ENCODE measurements around the gene CA9. TPM values are rescaled to one million over a fixed set of nuclear protein-coding genes. Genes with fewer than 3 reads are reported as not detected.

Gene CA9
- total and polyA plus RNA-seq, 5 donors, result 1.0 to 1.4 (median 1.1) TPM; not detected in 1

- Histone ChIP-seq H3K9me3 (ENCODE audit: control insufficient read depth, low read length) (no peaks in the 10 kb centered on the region), H3K4me1 (ENCODE audit: control insufficient read depth, insufficient read depth, low read length) (no peaks in the 10 kb centered on the region), H3K4me3 (ENCODE audit: low read length) (no peak overlapping the region), H3K27ac (ENCODE audit: low read length) (no peak overlapping the region), H3K27me3 (ENCODE audit: control insufficient read depth, insufficient read depth) (no peaks in the 10 kb centered on the region)
- intact Hi-C loops (cut with DNase I), result no loop called here
- WGBS, result 87% methylated on average over 15 of the region's 15 CpGs
- peak in 1 of 2 donors; percentile 8 for ATAC-seq
- DNase-seq, result no peak
Observed at GRCh38 chr9:35718721-35719511, 45.2 kb downstream of the CA9 start.

DNA sequence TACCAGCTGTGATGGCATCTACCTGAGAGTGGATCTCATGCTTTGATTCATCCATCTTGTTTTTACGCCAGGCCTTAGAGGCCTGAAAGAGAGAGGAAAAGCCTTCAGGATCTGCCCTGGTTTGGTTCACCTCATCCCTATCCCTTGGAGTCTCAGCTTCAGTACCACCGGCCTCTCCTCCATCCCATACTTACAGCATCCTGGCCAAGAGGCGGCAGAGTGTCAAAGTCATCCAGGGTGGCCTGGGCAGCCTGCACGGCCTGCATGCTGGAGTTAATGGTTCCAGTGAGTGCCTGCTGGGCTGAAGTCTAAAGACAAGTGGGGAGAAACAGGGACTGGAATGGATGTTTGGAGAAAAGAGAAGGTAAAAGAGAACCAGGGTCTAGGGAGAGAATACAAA, 45.8 kb downstream of the CA9 start:
- Histone ChIP-seq H3K9me3 (ENCODE audit: control insufficient read depth, low read length) (no peaks in the 10 kb centered on the region), H3K27ac (ENCODE audit: low read length) (no peak overlapping the region), H3K4me1 (ENCODE audit: control insufficient read depth, insufficient read depth, low read length) (no peaks in the 10 kb centered on the region), H3K4me3 (ENCODE audit: low read length) (no peak overlapping the region), H3K27me3 (ENCODE audit: control insufficient read depth, insufficient read depth) (no peaks in the 10 kb centered on the region)
- no peak for DNase-seq
- intact Hi-C loops (cut with DNase I), result no loop called here
- WGBS, result 94% methylated on average over 4 of the region's 4 CpGs
- ATAC-seq, result no peak

- 83% methylated on average over 2 of the region's 2 CpGs for WGBS
- no peak for ATAC-seq
Observed at GRCh38 chr9:35723426-35723825, 49.7 kb downstream of the CA9 start.

DNA sequence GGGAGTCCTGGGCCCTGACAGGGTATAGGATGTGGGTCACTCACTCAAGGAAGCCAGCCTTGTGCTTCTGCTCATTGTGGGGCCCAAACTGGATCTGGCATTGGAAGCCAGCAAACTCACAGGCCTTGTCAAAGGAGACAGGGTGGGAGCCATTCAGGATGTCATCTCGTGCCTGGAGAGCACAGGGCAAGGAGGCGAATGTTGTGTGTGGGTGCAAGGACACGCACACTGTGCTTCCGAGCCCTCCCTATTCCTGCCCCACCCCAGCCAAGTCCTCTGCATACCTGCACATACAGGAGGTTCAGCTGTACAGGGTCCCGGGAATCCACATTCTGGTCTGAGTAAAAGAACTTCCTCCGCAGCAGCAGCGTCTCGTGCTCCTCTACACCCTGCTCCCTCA, 50.2 kb downstream of the CA9 start:
- Histone ChIP-seq H3K4me3 (ENCODE audit: low read length) (no peak overlapping the region), H3K27me3 (ENCODE audit: control insufficient read depth, insufficient read depth) (no peaks in the 10 kb centered on the region), H3K4me1 (ENCODE audit: control insufficient read depth, insufficient read depth, low read length) (peaks cover 13% of the 10 kb centered on the region), H3K27ac (ENCODE audit: low read length) (no peak overlapping the region), H3K9me3 (ENCODE audit: control insufficient read depth, low read length) (no peaks in the 10 kb centered on the region)
- DNase-seq (no peak), ATAC-seq (no peak)
- WGBS, result 91% methylated on average over 8 of the region's 8 CpGs
- intact Hi-C loops (cut with DNase I), result loop anchor here in 1 of 4 donors (10.0 kb wide), 1 partner anchor 59 kb away; the partner anchor contains the start of gene ARHGEF39

More at GRCh38 chr9:35723426-35723825, 49.7 kb downstream of the CA9 start:
- H3K9me3 ChIP-seq (ENCODE audit: control insufficient read depth, low read length), result no peaks in the 10 kb centered on the region
- no peaks in the 10 kb centered on the region for H3K27me3 ChIP-seq (ENCODE audit: control insufficient read depth, insufficient read depth)
- H3K27ac ChIP-seq (ENCODE audit: low read length), result no peak overlapping the region
- H3K4me1 ChIP-seq (ENCODE audit: control insufficient read depth, insufficient read depth, low read length), result peaks cover 9% of the 10 kb centered on the region
- intact Hi-C loops (cut with DNase I), result loop anchor here in 1 of 4 donors (10.0 kb wide), 1 partner anchor 59 kb away; the partner anchor contains the start of gene ARHGEF39
- DNase-seq, result no peak
- H3K4me3 ChIP-seq (ENCODE audit: low read length), result no peak overlapping the region

- no peak for DNase-seq
- H3K4me1 ChIP-seq (ENCODE audit: control insufficient read depth, insufficient read depth, low read length), result peaks cover 18% of the 10 kb centered on the region
- H3K4me3 ChIP-seq (ENCODE audit: low read length), result no peak overlapping the region
- ATAC-seq, result no peak
- H3K9me3 ChIP-seq (ENCODE audit: control insufficient read depth, low read length), result no peaks in the 10 kb centered on the region
- H3K27me3 ChIP-seq (ENCODE audit: control insufficient read depth, insufficient read depth), result no peaks in the 10 kb centered on the region
- no peak overlapping the region for H3K27ac ChIP-seq (ENCODE audit: low read length)
- 91% methylated on average over 11 of the region's 11 CpGs for WGBS
- intact Hi-C loops (cut with DNase I), result loop anchor here in 2 of 4 donors (5.0 to 10.0 kb wide), 2 partner anchors 33 to 61 kb away; partner anchors contain the start of gene ARHGEF39 (in 1 of the 2)
Observed at GRCh38 chr9:35725362-35725761, 51.6 kb downstream of the CA9 start.

DNA sequence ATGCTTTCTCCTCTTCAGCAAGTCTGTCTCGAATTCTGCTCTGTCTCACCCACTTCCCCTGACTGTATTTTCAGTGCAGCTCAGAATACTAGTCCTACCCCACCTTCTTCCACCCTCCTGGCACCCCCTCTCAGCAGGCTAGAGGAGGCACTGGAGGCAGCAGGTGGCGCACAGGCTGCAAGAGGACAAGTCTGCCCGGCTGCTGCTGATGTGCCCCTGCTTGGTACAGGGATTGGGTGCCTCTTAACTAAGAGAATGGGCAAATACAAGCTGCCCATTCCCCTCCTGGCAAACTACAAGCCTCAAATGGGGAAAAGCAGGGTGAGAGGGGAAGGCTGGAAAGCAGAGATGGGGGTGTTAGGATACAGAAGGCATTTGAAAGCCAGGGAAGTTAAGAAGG, 53.2 kb downstream of the CA9 start:
- H3K27me3 ChIP-seq (ENCODE audit: control insufficient read depth, insufficient read depth), result no peaks in the 10 kb centered on the region
- H3K4me1 ChIP-seq (ENCODE audit: control insufficient read depth, insufficient read depth, low read length), result peaks cover 23% of the 10 kb centered on the region
- WGBS, result 32% methylated on average over 3 of the region's 3 CpGs
- H3K9me3 ChIP-seq (ENCODE audit: control insufficient read depth, low read length), result no peaks in the 10 kb centered on the region
- DNase-seq (peak; percentile 54 to 74 (median 72)), ATAC-seq (peak; percentile 7 to 55)
- peak overlapping the region; percentile 96 for H3K27ac ChIP-seq (ENCODE audit: low read length)
- intact Hi-C loops (cut with DNase I), result loop anchor here in 2 of 4 donors (5.0 to 10.0 kb wide), 2 partner anchors 35 to 62 kb away; partner anchors contain the start of gene ARHGEF39 (in 1 of the 2)
- no peak overlapping the region for H3K4me3 ChIP-seq (ENCODE audit: low read length)

- DNase-seq (no peak), ATAC-seq (no peak)
- H3K4me1 ChIP-seq (ENCODE audit: control insufficient read depth, insufficient read depth, low read length), result peaks cover 23% of the 10 kb centered on the region
- no peaks in the 10 kb centered on the region for H3K27me3 ChIP-seq (ENCODE audit: control insufficient read depth, insufficient read depth)
- no peaks in the 10 kb centered on the region for H3K9me3 ChIP-seq (ENCODE audit: control insufficient read depth, low read length)
- intact Hi-C loops (cut with DNase I), result loop anchor here in 2 of 4 donors (2.0 to 10.0 kb wide), 3 partner anchors 35 to 63 kb away; partner anchors contain the start of gene ARHGEF39 (in 1 of the 2)
- peak overlapping the region; percentile 36 for H3K4me3 ChIP-seq (ENCODE audit: low read length)
- H3K27ac ChIP-seq (ENCODE audit: low read length), result peak overlapping the region; percentile 96
- 10% methylated on average over 5 of the region's 5 CpGs for WGBS
Observed at GRCh38 chr9:35727676-35728040, 53.9 kb downstream of the CA9 start.

DNA sequence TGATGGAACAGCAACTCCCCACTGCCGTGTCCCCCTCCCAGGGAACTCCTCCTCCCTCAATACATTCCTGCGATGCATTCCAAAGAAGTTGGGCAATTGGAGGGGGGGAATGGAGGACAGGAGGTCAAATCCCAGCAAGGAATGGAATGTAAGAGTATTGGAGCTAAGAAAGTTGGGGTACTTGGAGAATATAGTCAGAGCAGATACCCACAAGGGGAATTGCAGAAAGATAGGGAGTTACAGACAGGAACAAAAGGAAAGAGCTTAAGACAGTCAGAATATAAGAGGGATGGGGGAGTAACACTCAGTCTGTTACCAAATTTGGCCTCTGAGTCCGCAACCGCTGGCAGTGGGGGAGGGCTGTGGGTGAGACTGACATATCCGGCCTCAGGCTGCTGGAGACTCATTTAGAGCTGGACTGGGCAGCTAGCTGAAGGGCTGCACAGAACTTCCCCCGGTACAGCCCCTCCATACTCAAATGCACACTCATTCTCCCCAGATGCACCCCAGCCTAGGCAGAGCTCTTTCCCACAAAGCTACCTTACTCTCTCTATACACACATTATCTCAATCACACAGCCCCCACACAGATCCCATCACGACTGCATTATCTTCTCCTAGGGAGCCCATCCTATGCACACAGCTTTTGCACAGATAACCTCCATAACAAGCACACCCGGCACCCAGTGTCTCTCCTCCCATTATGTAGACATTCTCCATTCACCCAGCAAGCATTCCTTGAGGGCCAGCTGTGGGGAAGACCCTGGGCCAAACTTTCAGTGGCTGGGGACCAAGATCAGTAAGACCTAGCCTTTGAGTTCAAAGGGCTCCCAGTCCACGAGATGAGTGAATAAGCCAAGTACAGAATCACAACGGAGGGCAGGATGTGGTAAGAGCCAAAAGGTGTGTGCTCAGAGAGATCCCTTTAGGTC, 54.6 kb downstream of the CA9 start:
- intact Hi-C loops (cut with DNase I), result loop anchor here in 2 of 4 donors (2.0 to 10.0 kb wide), 3 partner anchors 34 to 64 kb away; partner anchors contain the start of gene ARHGEF39 (in 1 of the 2)
- DNase-seq (peak; percentile 78 to 90 (median 89)), ATAC-seq (peak; percentile 40 to 48)
- WGBS, result 1% methylated on average over 10 of the region's 10 CpGs
- no peaks in the 10 kb centered on the region for H3K27me3 ChIP-seq (ENCODE audit: control insufficient read depth, insufficient read depth)
- peak overlapping the region; percentile 36 for H3K4me3 ChIP-seq (ENCODE audit: low read length)
- peaks cover 23% of the 10 kb centered on the region for H3K4me1 ChIP-seq (ENCODE audit: control insufficient read depth, insufficient read depth, low read length)
- peak overlapping the region; percentile 96 for H3K27ac ChIP-seq (ENCODE audit: low read length)
- no peaks in the 10 kb centered on the region for H3K9me3 ChIP-seq (ENCODE audit: control insufficient read depth, low read length)

GRCh38 chr9:35729101-35729500, 55.4 kb downstream of the CA9 start:
- H3K4me3 ChIP-seq (ENCODE audit: low read length), result peak overlapping the region; percentile 45
- no peaks in the 10 kb centered on the region for H3K27me3 ChIP-seq (ENCODE audit: control insufficient read depth, insufficient read depth)
- WGBS, result 31% methylated on average over 3 of the region's 3 CpGs
- no peaks in the 10 kb centered on the region for H3K9me3 ChIP-seq (ENCODE audit: control insufficient read depth, low read length)
- ATAC-seq, result no peak
- DNase-seq, result no peak
- H3K27ac ChIP-seq (ENCODE audit: low read length), result peak overlapping the region; percentile 69
- H3K4me1 ChIP-seq (ENCODE audit: control insufficient read depth, insufficient read depth, low read length), result peaks cover 23% of the 10 kb centered on the region
- intact Hi-C loops (cut with DNase I), result loop anchor here in 2 of 4 donors (2.0 to 10.0 kb wide), 3 partner anchors 34 to 64 kb away; partner anchors contain the start of gene ARHGEF39 (in 1 of the 2)

DNA sequence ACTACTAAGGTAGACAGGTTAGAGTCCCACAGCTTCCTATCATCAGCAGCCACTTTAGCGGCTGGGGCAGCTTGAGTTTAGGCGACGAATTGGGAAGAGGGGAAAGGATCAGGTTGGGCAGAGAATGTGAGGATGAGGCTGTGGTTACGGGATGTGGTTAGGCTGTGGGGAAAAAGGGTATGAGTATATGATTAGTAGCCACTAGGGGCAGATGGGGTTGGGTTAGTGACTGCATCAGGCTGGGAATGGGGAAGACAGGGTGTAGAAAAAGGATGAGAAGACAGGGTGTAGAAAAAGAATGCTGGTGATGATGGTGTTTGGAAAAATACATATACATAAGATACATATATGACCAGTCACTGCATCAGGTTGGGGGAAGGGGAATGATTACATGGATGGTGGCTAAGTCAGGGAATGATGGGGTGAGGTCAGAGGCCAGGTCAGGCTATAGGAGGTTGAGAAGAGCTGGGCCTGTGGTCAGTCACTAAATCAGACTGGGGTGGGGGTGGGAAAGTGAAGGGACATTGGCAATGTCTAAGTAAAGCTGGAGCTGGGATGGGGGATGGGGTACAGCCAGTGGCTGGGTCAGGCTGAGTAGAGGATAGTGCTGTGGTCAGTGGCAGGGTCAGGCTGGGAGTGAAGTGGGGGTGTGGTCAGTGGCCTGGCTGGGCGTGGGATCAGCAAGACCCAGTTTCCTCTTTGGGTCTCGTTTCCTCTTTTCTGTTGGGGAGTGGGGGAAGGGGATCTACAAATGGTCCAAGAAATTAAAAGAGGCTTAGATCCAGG, 56.2 kb downstream of the CA9 start:
- H3K4me3 ChIP-seq (ENCODE audit: low read length), result peak overlapping the region; percentile 64
- no peaks in the 10 kb centered on the region for H3K9me3 ChIP-seq (ENCODE audit: control insufficient read depth, low read length)
- H3K27me3 ChIP-seq (ENCODE audit: control insufficient read depth, insufficient read depth), result no peaks in the 10 kb centered on the region
- no peak for ATAC-seq
- peak; percentile 69 to 86 (median 85) for DNase-seq
- peaks cover 23% of the 10 kb centered on the region for H3K4me1 ChIP-seq (ENCODE audit: control insufficient read depth, insufficient read depth, low read length)
- intact Hi-C loops (cut with DNase I), result loop anchor here in 3 of 4 donors (2.0 to 10.0 kb wide), 4 partner anchors 33 to 68 kb away; partner anchors contain the start of gene ARHGEF39 (in 1 of the 3)
- 8% methylated on average over 6 of the region's 6 CpGs for WGBS
- peak overlapping the region; percentile 69 for H3K27ac ChIP-seq (ENCODE audit: low read length)
